Right cardiac atrium (tissue), 5 donors: ENCODE results near the gene PDRG1. TPM values are rescaled to one million over a fixed set of nuclear protein-coding genes. Genes with fewer than 3 reads are reported as not detected.
"Not testable (repeated sequence)": the region's sequence is repeated elsewhere in the genome, so short reads cannot be mapped to it uniquely, and the experiment has no call there.

Experiments used
- ATAC-seq, 2 donors: fragments of 200-7000 bp; cut with Tn5 transposase; one replicate each; pipeline versions ENCODE4 v1.8.0 to v1.9.1; 2020; ENCODE audit warnings: moderate library complexity in 2 of 2, mild to moderate bottlenecking in 1 of 2
- DNase-seq, 3 donors: peaks; one replicate each; pipeline ENCODE4 v3.0.0-alpha.2; 2020
- H3K27ac ChIP-seq: one replicate; pipeline ENCODE4 v1.5.1; 2013; ENCODE audit warnings: mild to moderate bottlenecking, low read length, control low read depth, moderate library complexity
- H3K27me3 ChIP-seq: one replicate; pipeline ENCODE4 v1.6.1; 2013; ENCODE audit not compliant: control insufficient read depth, insufficient read depth
- H3K4me1 ChIP-seq: one replicate; pipeline ENCODE4 v1.6.1; 2013; ENCODE audit warnings: low read length; ENCODE audit not compliant: control insufficient read depth, insufficient read depth
- H3K4me3 ChIP-seq: one replicate; pipeline ENCODE4 v1.5.1; 2013; ENCODE audit warnings: low read length, control low read depth
- H3K9me3 ChIP-seq: one replicate; pipeline ENCODE4 v1.6.1; 2013; ENCODE audit warnings: low read length; ENCODE audit not compliant: control insufficient read depth
- WGBS: extraction: QIAGEN DNeasy Blood & Tissue Kit; methylation state at CpG from one replicate; pipeline ENCODE4 v1.1.7; 2013; 5-methylcytosine and 5-hydroxymethylcytosine counted together
- intact Hi-C, 4 donors: fragments of 100-400 bp; cut with DNase I; formaldehyde crosslinking; loops; one replicate each; pipeline versions ENCODE4 v1.11.0 to v1.14.0; 2022 to 2023
- polyA plus RNA-seq: library from polyadenylated mRNA; stranded (reverse); fragments of 200-250 nt; gene quantifications from one replicate; pipeline ENCODE4 v1.2.3, GENCODE V29; 2013
- total RNA-seq, 4 donors: library from RNA; stranded (reverse); fragmentation: NEBNext Ultra II Directional; extraction: Animal tissue kit (Norgen Biotek cat#: 25700); gene quantifications; one replicate each; pipeline ENCODE4 v1.2.1, GENCODE V29; 2021
- donor health status: healthy with polysubstance abuse.
- donor health status: DM: no; HTN: yes; CAD: no.
- donor health status: DM: no; HTN: no; CAD: no.
- donor health status: DM: no; HTN: yes; CAD: no; lungs with severe emphysema.
- donor health status: DM: yes; HTN: yes; CAD: no.

PDRG1 gene
- total and polyA plus RNA-seq, 5 donors: 7.4 to 11.9 (median 8.8) TPM

GRCh38 chr20:31926493-31926892, 25.4 kb downstream of the PDRG1 start:
- Histone ChIP-seq H3K27ac (no peak overlapping the region), H3K4me1 (no peaks in the 10 kb centered on the region), H3K9me3 (no peaks in the 10 kb centered on the region), H3K27me3 (no peaks in the 10 kb centered on the region), H3K4me3 (no peak overlapping the region)
- DNase-seq (no peak), ATAC-seq (no peak)
- intact Hi-C loops: no loop called here
- WGBS: 88% methylated on average over 2 of the region's 2 CpGs

- H3K27me3 ChIP-seq: no peaks in the 10 kb centered on the region
- DNase-seq: no peak
- ATAC-seq: no peak
- 62% methylated on average over 9 of the region's 9 CpGs for WGBS
- H3K9me3 ChIP-seq: no peaks in the 10 kb centered on the region
- no peak overlapping the region for H3K27ac ChIP-seq
- H3K4me3 ChIP-seq: no peak overlapping the region
- intact Hi-C loops: no loop called here
- no peaks in the 10 kb centered on the region for H3K4me1 ChIP-seq
These were observed 26.2 kb downstream of the PDRG1 start for GRCh38 chr20:31925631-31926030.

- 92% methylated on average over 8 of the region's 8 CpGs for WGBS
- H3K27ac ChIP-seq: no peak overlapping the region
- no peaks in the 10 kb centered on the region for H3K9me3 ChIP-seq
- no peak overlapping the region for H3K4me3 ChIP-seq
- no peak for DNase-seq
- H3K27me3 ChIP-seq: no peaks in the 10 kb centered on the region
- intact Hi-C loops: no loop called here
- H3K4me1 ChIP-seq: no peaks in the 10 kb centered on the region
- ATAC-seq: no peak
These were observed 27.3 kb downstream of the PDRG1 start for GRCh38 chr20:31924561-31924960.

GRCh38 chr20:31923388-31924331, 28.2 kb downstream of the PDRG1 start:
- no peaks in the 10 kb centered on the region for H3K4me1 ChIP-seq
- no peak overlapping the region for H3K27ac ChIP-seq
- 45% methylated on average over 13 of the region's 13 CpGs for WGBS
- ATAC-seq (no peak), DNase-seq (no peak)
- H3K27me3 ChIP-seq: no peaks in the 10 kb centered on the region
- H3K4me3 ChIP-seq: no peak overlapping the region
- intact Hi-C loops: no loop called here
- no peaks in the 10 kb centered on the region for H3K9me3 ChIP-seq

- H3K4me3 ChIP-seq: no peak overlapping the region
- DNase-seq: no peak
- intact Hi-C loops: no loop called here
- H3K9me3 ChIP-seq: no peaks in the 10 kb centered on the region
- 87% methylated on average over 4 of the region's 4 CpGs for WGBS
- no peak overlapping the region for H3K27ac ChIP-seq
- H3K27me3 ChIP-seq: no peaks in the 10 kb centered on the region
- no peaks in the 10 kb centered on the region for H3K4me1 ChIP-seq
- ATAC-seq: no peak
These were observed 29.3 kb downstream of the PDRG1 start for GRCh38 chr20:31922588-31922987.

- no peaks in the 10 kb centered on the region for H3K9me3 ChIP-seq
- H3K27ac ChIP-seq: no peak overlapping the region
- intact Hi-C loops: no loop called here
- no peak for ATAC-seq
- H3K4me1 ChIP-seq: no peaks in the 10 kb centered on the region
- H3K4me3 ChIP-seq: no peak overlapping the region
- H3K27me3 ChIP-seq: no peaks in the 10 kb centered on the region
- 68% methylated on average over 4 of the region's 4 CpGs for WGBS
- DNase-seq: no peak
These were observed 29.7 kb downstream of the PDRG1 start for GRCh38 chr20:31922181-31922580.

GRCh38 chr20:31921480-31921879, 30.4 kb downstream of the PDRG1 start:
- H3K4me1 ChIP-seq, H3K27ac ChIP-seq, H3K9me3 ChIP-seq, H3K4me3 ChIP-seq, H3K27me3 ChIP-seq, intact Hi-C loops, ATAC-seq, DNase-seq: not testable (repeated sequence)
- WGBS: 91% methylated on average over 5 of the region's 5 CpGs

GRCh38 chr20:31920275-31920855, 31.5 kb downstream of the PDRG1 start:
- 68% methylated on average over 11 of the region's 11 CpGs for WGBS
- no peak for DNase-seq
- Histone ChIP-seq H3K4me3 (no peak overlapping the region), H3K9me3 (no peaks in the 10 kb centered on the region), H3K4me1 (no peaks in the 10 kb centered on the region), H3K27ac (no peak overlapping the region), H3K27me3 (no peaks in the 10 kb centered on the region)
- ATAC-seq: no peak
- intact Hi-C loops: no loop called here

- Histone ChIP-seq H3K9me3 (no peaks in the 10 kb centered on the region), H3K4me1 (no peaks in the 10 kb centered on the region), H3K27ac (no peak overlapping the region), H3K27me3 (no peaks in the 10 kb centered on the region), H3K4me3 (no peak overlapping the region)
- 44% methylated on average over 6 of the region's 6 CpGs for WGBS
- ATAC-seq (no peak), DNase-seq (no peak)
- intact Hi-C loops: loop anchor here in 1 of 4 donors (10.0 kb wide), 1 partner anchor 275 kb away; no protein-coding TSS in a partner anchor
These were observed 32.3 kb downstream of the PDRG1 start for GRCh38 chr20:31919410-31920155.

GRCh38 chr20:31918466-31919105, 33.3 kb downstream of the PDRG1 start:
- intact Hi-C loops: loop anchor here in 1 of 4 donors (10.0 kb wide), 1 partner anchor 274 kb away; no protein-coding TSS in a partner anchor
- DNase-seq (no peak), ATAC-seq (no peak)
- H3K4me1 ChIP-seq: no peaks in the 10 kb centered on the region
- WGBS: 74% methylated on average over 7 of the region's 7 CpGs
- no peak overlapping the region for H3K4me3 ChIP-seq
- no peaks in the 10 kb centered on the region for H3K9me3 ChIP-seq
- no peak overlapping the region for H3K27ac ChIP-seq
- H3K27me3 ChIP-seq: no peaks in the 10 kb centered on the region
